B cell (primary cell): ENCODE measurements around the gene MRPS6. TPM values are rescaled to one million over a fixed set of nuclear protein-coding genes. Genes with fewer than 3 reads are reported as not detected.

ENCODE experiments used
- ATAC-seq: fragments of 200-7000 bp; cut with Tn5 transposase; one replicate; pipeline ENCODE4 v1.10.0; 2021; ENCODE audit warnings: low read depth, mild to moderate bottlenecking, moderate number of reproducible peaks, moderate library complexity
- CTCF ChIA-PET: fragments of 350-600 bp; sonication (Branson Sonifier 250); formaldehyde crosslinking; loops from one replicate; lab custom pipeline; 2021; ENCODE audit warnings: antibody characterized with exemption, inconsistent platforms; lab: Charles Lee
- POLR2A ChIA-PET: fragments of 350-600 bp; sonication (Branson Sonifier 250); formaldehyde crosslinking; loops from one replicate; lab custom pipeline; 2021; ENCODE audit warnings: antibody characterized with exemption; lab: Charles Lee
- DNase-seq: peaks from one replicate; pipeline ENCODE4 v3.0.0; 2013
- H2AFZ ChIP-seq: 2 replicates; pipeline ENCODE4 v1.6.1; 2012; ENCODE audit warnings: mild to moderate bottlenecking, low read depth, low read length; ENCODE audit not compliant: insufficient read depth, poor library complexity, severe bottlenecking
- H3K27ac ChIP-seq, 2 donors: 1 replicate in 1 of 2; 2 replicates in 1 of 2; pipeline ENCODE4 v1.5.1; 2012 to 2013; ENCODE audit warnings: low read length in 2 of 2, mild to moderate bottlenecking in 2 of 2, moderate library complexity in 1 of 2
- H3K27me3 ChIP-seq, 4 experiments: fragments of 200-600 bp in 1 of 4; sonication (generic) in 1 of 4; replicated peaks in 1 of 4; 1 replicate in 2 of 4; 2 replicates in 2 of 4; pipeline versions ENCODE4 v1.6.1 to v1.7.0; 2013 to 2016; ENCODE audit warnings: low read length in 3 of 4, mild to moderate bottlenecking in 2 of 4, mixed read lengths in 1 of 4, moderate library complexity in 1 of 4; ENCODE audit not compliant: insufficient read depth in 4 of 4, control insufficient read depth in 3 of 4; ENCODE audit errors: control extremely low read depth in 1 of 4
- H3K36me3 ChIP-seq, 2 experiments: replicated peaks in 1 of 2; 1 replicate in 1 of 2; 2 replicates in 1 of 2; pipeline versions ENCODE4 v1.6.1 to v1.7.1; 2013; ENCODE audit warnings: low read length in 1 of 2; ENCODE audit not compliant: insufficient read depth in 2 of 2, control insufficient read depth in 1 of 2; ENCODE audit errors: control extremely low read depth in 1 of 2, extremely low read depth in 1 of 2
- H3K4me1 ChIP-seq, 2 donors: fragments of 200-600 bp in 1 of 2; sonication (generic) in 1 of 2; 1 replicate in 1 of 2; 2 replicates in 1 of 2; pipeline versions ENCODE4 v1.5.1 to v1.6.1; 2013 to 2017; ENCODE audit warnings: low read length in 2 of 2; ENCODE audit not compliant: control insufficient read depth in 2 of 2, insufficient read depth in 2 of 2
- H3K4me2 ChIP-seq: replicated peaks from 2 replicates; pipeline ENCODE3; 2012; ENCODE audit warnings: mild to moderate bottlenecking, low read depth, low read length; ENCODE audit not compliant: poor library complexity, severe bottlenecking
- H3K4me3 ChIP-seq, 5 experiments: fragments of 200-600 bp in 1 of 5; sonication (generic) in 1 of 5; 1 replicate in 3 of 5; 2 replicates in 2 of 5; pipeline versions ENCODE4 v1.5.1 to v1.7.0; 2011 to 2016; ENCODE audit warnings: low read length in 4 of 5, mild to moderate bottlenecking in 4 of 5, low read depth in 2 of 5, control low read depth in 1 of 5, moderate library complexity in 1 of 5; ENCODE audit not compliant: insufficient read depth in 1 of 5; ENCODE audit errors: control extremely low read depth in 1 of 5, extremely low read depth in 1 of 5
- H3K79me2 ChIP-seq: fragments of 200-600 bp; sonication (generic); one replicate; pipeline ENCODE4 v1.6.0; 2016; ENCODE audit warnings: low read length; ENCODE audit not compliant: control insufficient read depth, insufficient read depth
- H3K9ac ChIP-seq: fragments of 200-600 bp; sonication (generic); 2 replicates; pipeline ENCODE4 v1.6.1; 2017; ENCODE audit warnings: mild to moderate bottlenecking, low read length, moderate library complexity
- H3K9me3 ChIP-seq, 3 donors: one replicate each; pipeline versions ENCODE4 v1.6.1 to v1.7.1; 2013; ENCODE audit warnings: low read length in 2 of 3; ENCODE audit not compliant: control insufficient read depth in 2 of 3, insufficient read depth in 1 of 3; ENCODE audit errors: control extremely low read depth in 1 of 3
- H4K20me1 ChIP-seq: 2 replicates; pipeline ENCODE4 v1.6.0; 2012; ENCODE audit warnings: mild to moderate bottlenecking, low read length; ENCODE audit not compliant: insufficient read depth, control insufficient read depth, poor library complexity, severe bottlenecking
- H3K27ac Mint-ChIP-seq: one replicate; pipeline ENCODE4 v1.8.0; 2021; ENCODE audit warnings: mixed read lengths
- H3K27me3 Mint-ChIP-seq: one replicate; pipeline ENCODE4 v1.8.0; 2021; ENCODE audit warnings: mixed read lengths
- H3K4me1 Mint-ChIP-seq: one replicate; pipeline ENCODE4 v1.8.0; 2021; ENCODE audit warnings: mixed read lengths
- H3K4me3 Mint-ChIP-seq: one replicate; pipeline ENCODE4 v1.8.0; 2021; ENCODE audit warnings: mixed read lengths
- H3K9me3 Mint-ChIP-seq: one replicate; pipeline ENCODE4 v1.8.0; 2022; ENCODE audit warnings: mixed read lengths; ENCODE audit not compliant: insufficient read depth
- CTCF ChIP-seq: fragments of 200-600 bp; IDR thresholded peaks from one replicate; pipeline ENCODE4 v1.8.0; 2022; ENCODE audit warnings: antibody characterized with exemption, mild to moderate bottlenecking
- EZH2 ChIP-seq: IDR thresholded peaks from 2 replicates; pipeline ENCODE4 v1.6.1; 2012; ENCODE audit warnings: borderline replicate concordance, low read depth, mild to moderate bottlenecking, moderate library complexity, low read length; ENCODE audit not compliant: insufficient read depth, poor library complexity, severe bottlenecking
- WGBS: methylation state at CpG from one replicate; pipeline ENCODE4 v1.1.5; 2013; ENCODE audit warnings: missing lambda C conversion rate; ENCODE audit not compliant: insufficient coverage; 5-methylcytosine and 5-hydroxymethylcytosine counted together
- intact Hi-C: fragments of 100-400 bp; cut with micrococcal nuclease; formaldehyde crosslinking; loops from one replicate; pipeline ENCODE4 v1.10.0; 2022
- polyA plus RNA-seq: library from polyadenylated mRNA; depleted of rRNA; stranded (reverse); fragments of >200 nt; gene quantifications from 2 replicates; pipeline ENCODE4 v1.2.3, GENCODE V29; 2012
- total RNA-seq, 2 donors: library from RNA; stranded (reverse); fragments of 120-200 nt in 1 of 2; gene quantifications; 1 replicate in 1 of 2; 2 replicates in 1 of 2; pipeline versions ENCODE4 v1.2.3 to v1.2.4, GENCODE V29; 2013 to 2022

The MRPS6 gene
- total and polyA plus RNA-seq, 2 donors (not counting 1 experiment from before 2014, with no cell fraction given) = 15.7 to 37.9 TPM

- intact Hi-C loops = no loop called here
- ATAC-seq (no peak), DNase-seq (no peak)
- Histone ChIP-seq H3K4me2 (no peak overlapping the region), H3K4me1 (peaks cover 3 to 10% of the 10 kb centered on the region in 2 donors), H3K36me3 (peaks cover 2 to 11% of the 10 kb centered on the region in 2 experiments), H3K27me3 (no peaks in the 10 kb centered on the region), H2AFZ (no peak overlapping the region), H3K9ac (no peak overlapping the region), H3K79me2 (peaks cover 76% of the 10 kb centered on the region), H3K27ac (no peak overlapping the region), H3K4me3 (no peak overlapping the region), H4K20me1 (peaks cover 37% of the 10 kb centered on the region), H3K9me3 (no peaks in the 10 kb centered on the region)
- Mint-ChIP-seq H3K9me3 (no peaks in the 10 kb centered on the region), H3K27me3 (no peaks in the 10 kb centered on the region), H3K4me1 (peaks cover 64% of the 10 kb centered on the region), H3K27ac (no peak overlapping the region), H3K4me3 (no peak overlapping the region)
- POLR2A ChIA-PET = no interaction called here
- 100% methylated on average over 1 of the region's 2 CpGs for WGBS
- CTCF ChIA-PET = no interaction called here
- TF ChIP-seq CTCF = no peak
- TF ChIP-seq EZH2 = no peak
These were observed 24.1 kb downstream of the MRPS6 start for GRCh38 chr21:34097442-34097841.

GRCh38 chr21:34100337-34100736 lies 27.0 kb downstream of the MRPS6 start:
- Histone ChIP-seq H3K79me2 (peaks cover 73% of the 10 kb centered on the region), H3K36me3 (peaks cover under 1 to 8% of the 10 kb centered on the region in 2 experiments)
- H3K4me1 Mint-ChIP-seq = peaks cover 59% of the 10 kb centered on the region

More at GRCh38 chr21:34100337-34100736, 27.0 kb downstream of the MRPS6 start:
- TF ChIP-seq EZH2 = no peak
- no peak for TF ChIP-seq CTCF
- peaks cover 0 to 7% of the 10 kb centered on the region in 2 donors for H3K4me1 ChIP-seq
- CTCF ChIA-PET = interaction anchor here (1.0 to 1.9 kb wide), 4 partner anchors 9 to 495 kb away, joined by 3 to 8 read pairs (median 4); no protein-coding TSS in a partner anchor
- DNase-seq = no peak
- no peaks in the 10 kb centered on the region for H3K27me3 Mint-ChIP-seq
- no peak overlapping the region for H3K27ac ChIP-seq
- H3K27ac Mint-ChIP-seq = no peak overlapping the region
- no peaks in the 10 kb centered on the region for H3K9me3 ChIP-seq
- intact Hi-C loops = no loop called here
- H3K4me3 Mint-ChIP-seq = no peak overlapping the region
- H2AFZ ChIP-seq = no peak overlapping the region
- no peak overlapping the region for H3K4me3 ChIP-seq
- no CpG with 5 or more reads among the region's 2 CpGs for WGBS
- H3K4me2 ChIP-seq = no peak overlapping the region
- no peaks in the 10 kb centered on the region for H3K27me3 ChIP-seq
- H3K9ac ChIP-seq = no peak overlapping the region
- POLR2A ChIA-PET = no interaction called here
- H4K20me1 ChIP-seq = peaks cover 29% of the 10 kb centered on the region
- no peak for ATAC-seq
- H3K9me3 Mint-ChIP-seq = no peaks in the 10 kb centered on the region
